ENCODE results near the gene UNC80.
A peak's percentile ranks its signal among the peaks of the same experiment; 100 is the strongest.

Gene UNC80

DNA sequence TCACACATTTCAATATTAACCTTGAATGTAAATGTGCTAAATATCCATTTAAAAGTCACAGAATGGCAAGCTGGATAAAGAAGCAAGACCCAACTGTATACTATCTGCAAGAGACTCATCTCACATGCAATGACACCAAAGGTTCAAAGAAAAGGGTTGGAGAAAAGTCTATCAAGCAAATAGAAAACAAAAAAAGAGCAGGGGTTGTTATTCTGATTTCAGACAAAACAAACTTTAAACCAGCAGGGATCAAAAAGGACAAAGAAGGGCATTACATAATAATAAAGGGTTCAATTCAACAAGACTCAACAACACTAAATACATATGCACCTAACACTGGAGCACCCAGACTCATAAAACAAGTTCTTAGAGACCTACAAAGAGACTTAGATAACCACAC, 14.5 kb upstream of the UNC80 start:
- TF ChIP-seq, protein P1, sequence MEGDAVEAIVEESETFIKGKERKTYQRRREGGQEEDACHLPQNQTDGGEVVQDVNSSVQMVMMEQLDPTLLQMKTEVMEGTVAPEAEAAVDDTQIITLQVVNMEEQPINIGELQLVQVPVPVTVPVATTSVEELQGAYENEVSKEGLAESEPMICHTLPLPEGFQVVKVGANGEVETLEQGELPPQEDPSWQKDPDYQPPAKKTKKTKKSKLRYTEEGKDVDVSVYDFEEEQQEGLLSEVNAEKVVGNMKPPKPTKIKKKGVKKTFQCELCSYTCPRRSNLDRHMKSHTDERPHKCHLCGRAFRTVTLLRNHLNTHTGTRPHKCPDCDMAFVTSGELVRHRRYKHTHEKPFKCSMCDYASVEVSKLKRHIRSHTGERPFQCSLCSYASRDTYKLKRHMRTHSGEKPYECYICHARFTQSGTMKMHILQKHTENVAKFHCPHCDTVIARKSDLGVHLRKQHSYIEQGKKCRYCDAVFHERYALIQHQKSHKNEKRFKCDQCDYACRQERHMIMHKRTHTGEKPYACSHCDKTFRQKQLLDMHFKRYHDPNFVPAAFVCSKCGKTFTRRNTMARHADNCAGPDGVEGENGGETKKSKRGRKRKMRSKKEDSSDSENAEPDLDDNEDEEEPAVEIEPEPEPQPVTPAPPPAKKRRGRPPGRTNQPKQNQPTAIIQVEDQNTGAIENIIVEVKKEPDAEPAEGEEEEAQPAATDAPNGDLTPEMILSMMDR (IDR thresholded peaks at IDR 0.05; ENCODE audit: insufficient read depth, low read depth, low read length, missing control alignments) = no peak
- no peak overlapping the region for H3K4me3 ChIP-seq (ENCODE audit: low read length)
- DNase-seq (ENCODE audit: low read depth) = no peak

DNA sequence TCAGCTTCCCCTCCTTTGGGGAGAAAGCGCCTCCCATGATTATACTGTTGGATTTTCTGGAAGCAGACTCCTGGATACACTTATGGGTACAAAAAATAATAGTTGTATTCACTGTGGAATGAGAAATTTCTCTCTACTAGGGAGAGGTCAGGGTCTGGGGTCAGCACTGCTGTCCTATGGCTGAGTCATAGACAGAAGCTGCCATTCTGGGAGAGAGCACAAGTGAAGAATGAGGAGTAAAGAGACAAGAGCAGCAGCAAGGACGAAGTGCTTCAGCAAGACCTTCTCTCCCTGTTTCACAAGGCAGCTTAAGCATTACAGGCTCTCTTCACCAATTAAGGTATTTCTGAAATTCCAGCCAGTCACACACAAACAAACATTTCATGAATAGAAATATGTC, 10.1 kb upstream of the UNC80 start:
- no peak for DNase-seq (ENCODE audit: low read depth)
- TF ChIP-seq, protein P1 (IDR thresholded peaks at IDR 0.05; ENCODE audit: insufficient read depth, low read depth, low read length, missing control alignments) = no peak
- no peak overlapping the region for H3K4me3 ChIP-seq (ENCODE audit: low read length)

DNA sequence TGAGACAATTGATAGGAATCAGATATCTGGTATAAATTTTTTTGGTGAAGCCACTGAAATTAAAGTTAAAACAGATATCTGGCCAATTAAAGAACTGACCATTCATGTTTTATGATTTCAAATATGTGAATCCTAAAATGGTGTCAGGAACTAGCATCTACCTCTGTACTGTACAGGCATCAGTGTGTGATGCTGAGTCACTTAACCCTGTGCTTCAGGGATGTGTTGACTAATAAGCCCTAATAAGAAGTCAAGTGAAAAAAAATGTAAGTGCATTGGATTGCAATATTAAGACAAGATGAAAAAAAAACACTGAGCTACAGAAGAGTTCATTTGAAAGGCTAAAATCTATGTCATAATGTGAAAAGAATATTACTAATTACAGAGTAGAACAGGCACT, 9.1 kb upstream of the UNC80 start:
- no peak overlapping the region for H3K4me3 ChIP-seq (ENCODE audit: low read length)
- DNase-seq (ENCODE audit: low read depth) = peak; percentile 66

DNA sequence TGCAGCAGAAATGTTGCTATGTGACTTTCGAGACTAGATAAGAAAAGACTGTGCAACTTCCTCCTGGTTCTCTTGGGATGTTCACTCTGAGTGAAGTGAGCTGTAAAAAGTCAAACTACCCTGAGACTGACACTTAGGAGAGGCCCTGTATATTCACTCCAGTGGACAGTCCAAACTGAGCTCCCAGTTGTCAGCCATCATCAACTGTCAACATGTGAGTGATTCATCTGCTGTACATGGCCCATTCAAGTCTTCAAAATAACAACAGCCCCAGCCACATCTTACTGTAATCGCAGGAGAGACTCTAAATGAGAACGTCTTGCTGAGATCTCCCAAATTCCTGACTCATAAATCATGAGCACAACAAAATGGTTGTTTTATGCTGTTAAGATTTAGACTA, 8.5 kb upstream of the UNC80 start:
- TF ChIP-seq, protein P1 (IDR thresholded peaks at IDR 0.05; ENCODE audit: insufficient read depth, low read depth, low read length, missing control alignments) = no peak
- H3K4me3 ChIP-seq (ENCODE audit: low read length) = no peak overlapping the region
- DNase-seq (ENCODE audit: low read depth) = peak; percentile 1

More for the DNA sequence above, 9.1 kb upstream of the UNC80 start:
- TF ChIP-seq, protein P1 (IDR thresholded peaks at IDR 0.05; ENCODE audit: insufficient read depth, low read depth, low read length, missing control alignments) = no peak

DNA sequence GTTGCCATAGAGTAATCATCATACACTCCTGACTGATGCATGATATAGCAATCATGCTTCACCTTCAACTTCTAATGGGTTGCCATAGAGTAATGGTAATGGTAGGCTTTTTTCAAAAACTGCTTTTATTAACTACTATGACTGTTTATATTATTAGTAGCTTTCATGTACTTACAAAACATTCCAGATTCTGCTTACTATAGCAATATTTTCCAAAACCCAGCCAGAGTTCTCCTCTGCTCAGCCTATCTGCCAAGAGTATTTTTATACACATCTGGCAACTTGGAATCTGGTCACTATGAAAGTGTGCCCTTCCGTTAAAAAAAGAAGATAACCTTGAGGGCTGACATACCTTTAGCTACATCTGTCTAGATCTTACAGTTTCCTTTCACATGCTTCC, 5.0 kb upstream of the UNC80 start:
- H3K4me3 ChIP-seq (ENCODE audit: low read length) = no peak overlapping the region
- no peak for DNase-seq (ENCODE audit: low read depth)
- TF ChIP-seq, protein P1 (IDR thresholded peaks at IDR 0.05; ENCODE audit: insufficient read depth, low read depth, low read length, missing control alignments) = no peak

DNA sequence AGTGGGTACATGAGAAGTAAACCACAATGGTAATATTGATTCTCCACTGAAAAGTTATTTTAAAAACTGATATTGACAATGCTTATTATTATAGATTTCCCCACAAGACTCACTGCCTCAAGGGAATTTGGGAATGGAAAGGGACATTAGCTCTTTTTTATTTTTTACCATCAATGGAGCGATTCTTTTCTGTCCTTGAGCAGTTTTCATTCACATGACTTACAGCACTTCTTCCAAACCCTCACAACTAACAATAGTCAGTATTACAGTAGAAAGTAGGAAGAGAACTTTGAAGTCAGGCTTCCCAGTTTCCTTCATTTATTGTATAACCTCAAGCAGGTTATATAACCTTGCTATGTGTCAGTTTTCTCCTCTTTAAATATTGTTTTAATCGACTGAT, 4.3 kb upstream of the UNC80 start:
- TF ChIP-seq, protein P1 (IDR thresholded peaks at IDR 0.05; ENCODE audit: insufficient read depth, low read depth, low read length, missing control alignments) = no peak
- no peak overlapping the region for H3K4me3 ChIP-seq (ENCODE audit: low read length)
- no peak for DNase-seq (ENCODE audit: low read depth)

DNA sequence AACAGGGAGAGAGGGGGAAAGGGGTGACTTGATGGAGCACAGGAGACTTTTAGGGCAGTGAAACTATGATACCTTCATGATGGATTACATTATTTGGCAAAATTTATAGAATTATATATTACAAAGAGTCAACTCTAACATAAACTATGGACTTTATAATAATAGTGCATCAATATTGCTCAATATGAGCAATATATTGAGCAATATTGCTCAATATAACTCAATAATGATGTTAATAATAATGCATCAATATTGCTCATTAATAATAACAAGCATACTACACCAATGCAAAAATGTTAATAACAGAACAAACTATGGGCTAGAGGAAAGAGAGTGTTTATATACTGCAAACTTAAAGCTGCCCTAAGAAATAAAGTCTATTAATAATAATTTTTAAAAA, 3.1 kb upstream of the UNC80 start:
- TF ChIP-seq, protein P1 (IDR thresholded peaks at IDR 0.05; ENCODE audit: insufficient read depth, low read depth, low read length, missing control alignments) = no peak
- DNase-seq (ENCODE audit: low read depth) = no peak
- no peak overlapping the region for H3K4me3 ChIP-seq (ENCODE audit: low read length)

Data from epithelial cell of esophagus (primary cell).